ENCODE results near the gene FAM20B. TPM values are rescaled to one million over a fixed set of nuclear protein-coding genes. Genes with fewer than 3 reads are reported as not detected.

Gene FAM20B
- total RNA-seq, 1 donor from 2014 or later: 33.8 TPM

GRCh38 chr1:179014123-179014522 is 11.6 kb upstream of the FAM20B start:
- Histone ChIP-seq H3K27ac (no peak overlapping the region), H3F3A (ENCODE audit: low read depth) (no peaks in the 10 kb centered on the region), H3K9me3 (ENCODE audit: low read depth) (no peaks in the 10 kb centered on the region), H3K9ac (no peak overlapping the region), H3K79me2 (ENCODE audit: low read depth) (no peaks in the 10 kb centered on the region), H3K27me3 (no peaks in the 10 kb centered on the region), H2AFZ (replicated peaks) (no peak overlapping the region), H3K4me1 (no peaks in the 10 kb centered on the region), H4K20me1 (ENCODE audit: low read depth) (no peaks in the 10 kb centered on the region), H3K4me3 (no peak overlapping the region), H3K36me3 (no peaks in the 10 kb centered on the region), H3K4me2 (no peak overlapping the region)
- H3K27me3 Mint-ChIP-seq (ENCODE audit: insufficient read depth, low read depth): peaks cover 6% of the 10 kb centered on the region
- H3K4me3 Mint-ChIP-seq: no peak overlapping the region
- DNase-seq (ENCODE audit: low spot score): no peak
- H3K36me3 Mint-ChIP-seq: no peaks in the 10 kb centered on the region
- no peak for TF ChIP-seq CTCF (IDR thresholded peaks at IDR 0.05)
- no peak for TF ChIP-seq EZH2 (IDR thresholded peaks at IDR 0.05)
- TF ChIP-seq EZH2phosphoT487 (IDR thresholded peaks at IDR 0.05): no peak
- no peak overlapping the region for H3K27ac Mint-ChIP-seq
- no peaks in the 10 kb centered on the region for H3K9me3 Mint-ChIP-seq
- peaks cover 21% of the 10 kb centered on the region for H3K4me1 Mint-ChIP-seq

GRCh38 chr1:179015396-179015795 is 10.3 kb upstream of the FAM20B start:
- Histone ChIP-seq H3K27me3 (no peaks in the 10 kb centered on the region), H3K36me3 (no peaks in the 10 kb centered on the region), H3K4me3 (no peak overlapping the region), H4K20me1 (ENCODE audit: low read depth) (no peaks in the 10 kb centered on the region), H3K4me2 (no peak overlapping the region), H3F3A (ENCODE audit: low read depth) (no peaks in the 10 kb centered on the region), H3K9me3 (ENCODE audit: low read depth) (no peaks in the 10 kb centered on the region), H3K79me2 (ENCODE audit: low read depth) (no peaks in the 10 kb centered on the region), H3K27ac (no peak overlapping the region), H2AFZ (replicated peaks) (no peak overlapping the region), H3K9ac (no peak overlapping the region), H3K4me1 (no peaks in the 10 kb centered on the region)
- H3K4me3 Mint-ChIP-seq: no peak overlapping the region
- DNase-seq (ENCODE audit: low spot score): no peak
- no peaks in the 10 kb centered on the region for H3K9me3 Mint-ChIP-seq
- H3K27me3 Mint-ChIP-seq (ENCODE audit: insufficient read depth, low read depth): peaks cover 7% of the 10 kb centered on the region
- no peak overlapping the region for H3K27ac Mint-ChIP-seq
- H3K4me1 Mint-ChIP-seq: peaks cover 21% of the 10 kb centered on the region
- TF ChIP-seq EZH2 (IDR thresholded peaks at IDR 0.05) (no peak), EZH2phosphoT487 (IDR thresholded peaks at IDR 0.05) (no peak), CTCF (IDR thresholded peaks at IDR 0.05) (no peak)
- no peaks in the 10 kb centered on the region for H3K36me3 Mint-ChIP-seq

GRCh38 chr1:179016706-179017382 is 8.8 kb upstream of the FAM20B start:
- no peaks in the 10 kb centered on the region for H3K9me3 Mint-ChIP-seq
- Histone ChIP-seq H3K4me2 (no peak overlapping the region), H3F3A (ENCODE audit: low read depth) (no peaks in the 10 kb centered on the region), H3K4me3 (no peak overlapping the region), H3K36me3 (no peaks in the 10 kb centered on the region), H3K9me3 (ENCODE audit: low read depth) (no peaks in the 10 kb centered on the region), H3K9ac (no peak overlapping the region), H3K27me3 (no peaks in the 10 kb centered on the region), H3K4me1 (no peaks in the 10 kb centered on the region), H4K20me1 (ENCODE audit: low read depth) (no peaks in the 10 kb centered on the region), H3K79me2 (ENCODE audit: low read depth) (no peaks in the 10 kb centered on the region), H3K27ac (no peak overlapping the region), H2AFZ (replicated peaks) (no peak overlapping the region)
- H3K4me3 Mint-ChIP-seq: no peak overlapping the region
- peaks cover 21% of the 10 kb centered on the region for H3K4me1 Mint-ChIP-seq
- TF ChIP-seq CTCF (IDR thresholded peaks at IDR 0.05) (no peak), EZH2 (IDR thresholded peaks at IDR 0.05) (no peak), EZH2phosphoT487 (IDR thresholded peaks at IDR 0.05) (no peak)
- no peaks in the 10 kb centered on the region for H3K36me3 Mint-ChIP-seq
- peaks cover 7% of the 10 kb centered on the region for H3K27me3 Mint-ChIP-seq (ENCODE audit: insufficient read depth, low read depth)
- DNase-seq (ENCODE audit: low spot score): no peak
- H3K27ac Mint-ChIP-seq: no peak overlapping the region
